GM18873 (cell line): ENCODE results near the gene VANGL1.

Experiments
- ATAC-seq: cut with Tn5 transposase; IDR thresholded peaks from one replicate; pipeline ENCODE4 v1.9.1; 2021; ENCODE audit warnings: mild to moderate bottlenecking, moderate library complexity, moderate number of reproducible peaks; ENCODE audit not compliant: unreplicated experiment, low FRiP score

VANGL1 gene

DNA sequence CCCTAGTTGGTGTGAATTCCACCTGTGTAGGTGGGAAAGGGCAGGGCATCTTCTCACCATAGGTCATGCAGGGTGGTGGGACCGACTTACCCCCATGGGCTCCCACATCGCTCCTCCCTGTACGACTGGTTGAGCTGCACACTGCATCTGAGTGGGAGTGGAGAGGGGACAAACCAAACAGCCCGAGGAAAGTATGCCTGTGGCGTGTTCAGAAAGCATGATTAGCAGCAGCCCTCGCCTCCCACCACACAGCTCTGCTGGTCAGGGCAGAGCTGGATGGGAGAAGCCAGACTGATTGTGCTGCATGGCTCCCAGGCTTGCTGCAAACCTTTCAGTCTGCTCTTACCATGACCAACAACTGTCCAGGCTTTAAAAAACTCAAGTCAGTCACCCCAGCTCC, 24.4 kb downstream of the VANGL1 start:
- ATAC-seq: no peak

DNA sequence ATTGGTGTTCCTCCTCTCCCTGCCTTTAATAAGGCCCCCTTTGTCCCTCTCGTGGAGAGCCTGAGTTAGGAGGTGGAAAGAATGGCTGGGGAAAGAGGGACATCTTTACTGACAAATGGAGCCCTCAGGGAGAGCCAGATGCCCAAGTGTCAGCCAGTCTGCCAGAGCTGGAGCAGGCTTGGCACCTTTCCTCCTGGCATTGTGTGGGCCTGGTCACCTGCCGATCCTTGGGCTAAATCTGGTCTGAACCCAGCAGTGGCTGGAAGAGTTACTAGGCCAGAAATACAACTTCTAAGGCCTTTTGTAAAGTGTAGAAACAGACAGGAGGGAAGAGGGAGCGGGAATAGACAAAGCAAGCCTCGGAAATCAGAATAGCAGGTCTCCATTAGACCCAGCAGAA, 24.9 kb downstream of the VANGL1 start:
- ATAC-seq: no peak

DNA sequence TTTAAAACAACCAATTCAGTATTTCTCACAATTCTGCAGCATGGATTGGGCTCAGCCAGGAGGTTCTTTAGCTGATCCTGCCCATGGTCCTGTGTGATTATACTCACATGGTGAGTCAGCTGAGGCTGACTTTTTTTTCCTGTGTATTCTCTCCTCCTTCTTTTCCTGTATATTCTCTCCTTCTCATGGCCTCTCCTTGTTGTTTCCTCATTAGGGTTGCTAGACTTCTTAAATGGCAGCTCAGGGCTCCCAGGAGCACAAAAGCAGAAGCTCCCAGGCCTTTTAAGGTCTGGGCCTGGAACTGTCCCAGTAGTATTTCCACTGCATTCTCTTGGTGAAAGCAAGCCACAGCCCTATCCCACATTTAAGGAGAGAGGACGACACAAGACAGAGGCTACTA, 26.8 kb downstream of the VANGL1 start:
- no peak for ATAC-seq

DNA sequence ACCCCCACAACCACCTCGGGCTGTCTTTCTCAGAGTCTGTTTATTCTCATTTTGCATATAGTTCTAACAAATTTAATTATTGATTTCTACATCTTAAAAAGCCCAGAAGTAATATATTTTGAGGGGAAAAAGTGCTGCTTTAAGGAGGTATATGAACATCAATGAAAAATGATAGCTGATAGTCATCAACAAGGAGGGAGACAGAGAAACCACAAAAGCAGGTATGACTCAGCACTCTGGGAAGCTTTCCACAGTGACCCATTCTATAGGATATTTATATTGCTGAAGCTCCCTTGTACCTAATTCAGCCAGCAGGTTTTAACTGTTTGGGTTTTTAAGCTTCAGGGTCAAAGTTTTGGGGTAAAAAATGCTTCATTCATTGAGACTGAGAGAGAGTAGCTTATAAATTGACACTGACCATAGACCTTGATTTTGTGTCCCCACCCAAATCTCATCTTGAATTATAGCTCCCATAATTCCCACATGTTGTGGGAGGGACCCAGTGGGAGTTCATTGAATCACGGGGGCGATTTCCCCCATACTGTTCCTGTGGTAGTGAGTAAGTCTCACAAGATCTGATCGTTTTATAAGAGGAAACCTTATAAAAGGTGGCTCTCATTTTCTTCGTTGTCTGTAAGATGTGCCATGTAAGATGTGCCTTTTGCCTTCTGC, 27.4 kb downstream of the VANGL1 start:
- ATAC-seq: no peak

DNA sequence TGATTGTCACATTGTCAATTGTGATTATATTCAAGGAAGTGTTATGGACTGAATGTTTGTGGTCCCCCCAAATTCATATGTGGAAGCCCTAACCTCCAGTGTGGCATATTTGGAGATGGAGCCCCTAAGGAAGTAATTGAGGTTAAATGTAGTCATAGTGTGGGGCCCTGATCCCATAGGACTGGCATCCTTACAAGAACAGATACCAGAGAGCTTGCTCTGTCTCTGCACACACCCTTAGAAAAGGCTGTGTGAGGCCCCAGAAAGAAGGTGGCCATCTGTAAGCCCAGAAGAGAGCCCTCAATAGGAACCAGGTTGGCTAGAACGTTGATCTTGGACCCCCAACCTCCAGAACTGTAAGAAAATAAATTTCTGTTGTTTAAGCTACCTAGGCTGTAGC, 28.1 kb downstream of the VANGL1 start:
- no peak for ATAC-seq

DNA sequence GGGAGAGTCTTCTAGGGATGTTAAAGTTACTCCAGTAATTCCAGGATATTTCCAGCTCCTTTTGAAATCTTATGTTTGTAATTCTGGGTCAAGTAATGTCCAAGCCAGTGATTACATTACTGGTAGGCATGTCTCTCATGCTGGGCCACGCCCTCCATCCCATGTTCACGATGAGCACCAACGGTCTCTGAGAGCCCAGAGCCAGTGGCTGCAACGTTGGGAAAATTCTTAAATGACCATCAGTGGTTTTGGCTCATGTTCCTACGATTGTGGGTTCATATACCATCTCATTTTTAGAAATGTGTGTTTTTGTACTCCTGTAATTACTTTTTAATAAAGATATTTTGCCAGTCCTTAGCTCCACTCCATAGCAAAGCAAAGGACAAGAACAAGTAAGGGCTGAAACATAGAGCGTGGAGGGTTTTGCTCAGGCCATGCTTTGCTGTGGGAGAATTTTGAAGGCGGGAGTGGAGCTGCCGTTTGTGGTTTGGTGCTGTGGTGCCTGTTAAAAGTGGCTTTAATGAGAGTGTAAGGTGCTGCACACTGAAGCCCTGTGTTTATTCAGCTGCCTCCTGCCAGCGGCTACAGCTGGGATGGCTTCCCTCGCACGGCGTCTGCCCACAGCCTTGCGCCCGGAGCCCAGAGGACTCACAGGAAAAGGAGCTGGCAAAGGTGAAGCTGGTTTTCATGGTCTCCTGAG, 28.9 kb downstream of the VANGL1 start:
- no peak for ATAC-seq

DNA sequence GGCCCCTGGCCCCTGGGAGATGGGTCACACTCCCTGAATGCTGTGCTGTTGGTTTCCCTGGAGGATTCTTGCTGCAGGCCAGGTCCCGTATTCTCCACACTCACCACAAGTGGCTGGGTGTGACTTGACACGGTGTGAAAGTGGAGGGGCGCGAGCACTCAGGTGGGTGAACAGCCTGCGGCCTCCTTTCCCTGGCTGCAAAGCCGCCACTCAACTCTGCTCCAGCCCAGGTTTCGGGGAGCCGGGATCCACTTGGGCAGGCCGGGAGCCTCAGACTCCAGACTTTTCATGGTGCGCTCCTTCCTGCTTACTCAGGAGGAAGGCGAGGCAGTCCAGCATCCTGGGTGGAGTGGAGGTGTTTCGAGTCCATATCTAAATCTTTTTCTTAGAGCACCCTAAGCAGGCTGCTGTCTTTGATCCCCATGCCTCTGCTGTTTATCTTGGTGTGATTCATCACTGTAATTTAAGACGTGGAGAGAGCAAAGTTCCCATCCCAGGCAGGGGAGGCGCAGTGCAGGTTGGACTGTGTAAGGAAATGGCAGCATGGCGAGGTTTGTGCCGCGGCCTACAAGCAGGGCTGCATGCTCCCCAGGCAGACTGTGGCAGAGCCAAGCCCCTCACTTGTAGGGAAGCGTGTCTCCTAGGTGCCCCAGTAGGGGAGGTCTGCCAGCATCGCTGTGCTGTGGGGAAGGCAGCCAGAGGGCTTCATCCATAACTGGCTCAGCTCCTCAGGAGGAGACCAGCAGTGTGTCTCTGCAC, 29.6 kb downstream of the VANGL1 start:
- no peak for ATAC-seq

DNA sequence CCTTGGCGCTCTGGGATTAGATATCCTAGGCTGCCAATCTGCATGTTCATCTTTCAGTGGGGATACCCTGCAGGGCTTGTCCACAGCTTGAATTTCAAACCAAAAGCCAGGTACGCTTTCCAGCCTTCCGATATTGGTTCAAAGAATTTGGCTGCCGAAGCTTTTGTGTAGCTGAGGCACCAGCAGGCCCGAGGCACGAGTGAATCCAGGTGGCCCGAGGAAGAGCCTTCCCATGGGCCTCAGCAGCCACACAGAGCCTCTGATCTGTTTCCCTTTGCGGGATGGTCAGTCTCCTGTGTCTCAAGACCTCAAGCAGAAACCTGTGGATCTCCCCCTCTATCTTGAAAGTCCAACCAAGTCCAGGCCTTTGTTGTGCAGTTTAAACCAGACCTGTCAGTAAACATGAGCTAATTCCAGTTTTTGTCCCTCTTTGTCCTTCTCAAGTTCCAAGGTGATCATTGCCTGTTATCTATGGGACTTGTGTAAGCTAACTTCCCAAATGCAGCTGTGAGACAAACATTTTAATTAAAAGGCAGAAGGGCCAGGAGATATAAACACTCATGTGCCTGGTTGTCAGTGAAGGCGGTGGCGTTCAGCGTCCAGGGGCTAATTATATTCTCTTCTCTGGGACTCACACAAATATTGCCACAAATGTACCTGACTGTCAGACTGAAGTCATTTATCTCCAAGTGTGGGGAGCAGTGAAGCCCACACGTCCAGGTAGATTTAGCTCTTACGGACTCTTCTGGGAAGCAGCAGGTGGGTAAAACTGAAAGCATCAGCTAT, 30.6 kb downstream of the VANGL1 start:
- no peak for ATAC-seq

DNA sequence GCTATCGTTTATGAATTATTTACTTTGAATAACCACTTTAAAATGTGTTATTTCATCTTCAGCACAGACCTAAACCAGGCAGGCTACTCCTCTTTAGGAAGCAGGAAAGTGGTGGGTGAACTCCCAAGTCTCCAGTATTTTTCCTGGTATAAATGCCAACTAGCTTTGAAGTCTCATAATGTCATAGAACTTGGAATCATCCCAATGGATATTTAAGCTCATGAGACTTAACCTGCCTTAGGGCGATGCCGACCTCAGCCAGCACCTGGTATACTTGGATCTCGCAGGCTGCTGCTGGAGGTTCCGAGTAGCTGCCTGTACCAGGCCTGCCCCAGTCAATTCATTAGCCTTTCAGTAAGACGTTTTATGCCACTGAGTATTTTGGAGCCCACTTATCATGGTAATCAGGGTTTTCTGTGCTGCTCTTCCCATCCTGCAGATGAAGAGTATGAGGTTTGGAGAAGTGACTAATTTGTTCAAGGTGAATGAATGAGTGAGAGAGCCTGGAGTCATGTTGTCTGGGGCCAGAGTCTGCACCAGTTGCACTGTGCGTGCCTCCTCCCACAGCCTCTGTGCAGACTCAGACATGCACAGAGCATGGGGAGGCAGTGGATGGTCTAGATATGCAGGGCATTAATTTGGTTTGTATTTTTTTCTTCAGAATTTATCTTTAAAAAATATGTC, 34.9 kb downstream of the VANGL1 start:
- no peak for ATAC-seq

DNA sequence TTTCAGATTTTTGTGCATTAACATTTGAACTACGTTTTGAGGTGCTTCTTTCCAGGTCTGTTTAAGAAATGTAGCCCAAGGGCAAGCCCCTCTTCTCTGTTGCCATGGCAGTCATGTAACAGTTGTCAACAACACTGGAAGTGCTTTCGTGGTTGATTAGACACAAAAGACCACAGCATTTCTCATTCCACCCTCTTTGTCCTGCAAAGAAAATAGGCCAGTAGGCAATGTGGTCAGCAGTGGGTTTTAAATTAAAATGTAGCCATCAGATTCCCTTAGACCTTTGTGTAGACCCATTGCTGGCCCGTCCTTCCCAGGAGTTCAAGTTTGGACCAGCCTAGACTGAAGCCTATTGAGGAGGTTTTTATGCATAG, 35.4 kb downstream of the VANGL1 start:
- no peak for ATAC-seq

DNA sequence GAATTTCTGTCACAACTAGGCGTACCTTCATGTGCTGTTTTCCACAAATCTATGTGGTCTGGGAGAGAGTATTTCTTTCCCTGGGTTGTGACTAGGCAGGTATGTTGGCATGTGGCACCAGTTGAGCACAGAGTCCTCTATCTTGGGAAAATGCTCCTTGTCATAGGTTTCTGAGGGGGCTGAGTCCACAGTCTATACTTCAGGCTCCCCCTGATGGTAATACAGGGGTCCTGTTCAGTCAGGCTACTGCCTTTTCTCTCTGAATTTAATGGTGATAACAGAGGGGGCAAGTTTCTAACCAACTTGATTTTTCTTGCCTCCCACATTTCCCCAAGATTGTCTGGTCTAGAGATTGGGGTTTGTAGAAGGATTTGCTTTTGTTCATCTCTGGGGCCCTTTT, 35.8 kb downstream of the VANGL1 start:
- no peak for ATAC-seq

DNA sequence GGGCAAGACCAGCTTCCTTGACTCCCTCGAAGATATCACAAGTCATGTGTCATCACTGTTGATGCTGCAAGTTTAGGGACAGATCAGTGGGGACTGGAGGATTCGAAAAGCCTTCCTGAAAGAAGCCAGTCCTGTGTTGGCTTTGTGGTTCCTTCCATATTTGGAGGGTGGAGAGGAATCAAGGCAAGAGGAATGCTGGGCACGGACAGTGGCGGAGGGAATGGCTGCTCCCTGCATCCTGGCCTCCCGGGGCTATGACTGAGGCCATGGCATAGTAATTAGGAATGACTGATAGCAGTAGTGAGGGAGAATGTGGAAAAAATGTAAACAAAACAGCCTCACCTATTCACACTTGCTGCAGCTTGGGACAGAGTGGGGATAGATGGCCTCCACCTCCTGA, 36.4 kb downstream of the VANGL1 start:
- no peak for ATAC-seq

DNA sequence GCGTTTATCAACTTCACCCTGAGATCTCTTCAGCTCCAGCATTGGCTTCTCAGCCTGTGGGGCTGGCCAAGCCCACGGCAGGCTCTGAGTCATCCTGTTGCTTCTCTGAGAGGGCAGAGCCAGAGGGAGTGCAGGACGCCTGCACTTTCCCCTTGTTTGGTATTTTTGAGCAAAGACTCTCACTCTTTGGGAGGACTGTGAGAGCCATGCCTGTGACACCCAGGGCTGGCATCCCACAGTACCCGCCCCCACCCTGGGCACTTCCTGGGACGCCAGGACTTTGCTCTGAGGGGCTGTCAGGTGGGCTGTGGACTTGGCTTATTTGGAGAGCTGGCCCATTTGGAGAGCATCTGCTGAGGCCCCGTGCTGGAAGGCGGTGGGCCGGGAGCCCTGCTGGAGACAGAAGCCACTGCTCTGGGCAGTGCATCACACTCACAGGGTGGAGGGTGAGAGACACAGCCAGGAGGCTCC, 37.4 kb downstream of the VANGL1 start:
- ATAC-seq: no peak

DNA sequence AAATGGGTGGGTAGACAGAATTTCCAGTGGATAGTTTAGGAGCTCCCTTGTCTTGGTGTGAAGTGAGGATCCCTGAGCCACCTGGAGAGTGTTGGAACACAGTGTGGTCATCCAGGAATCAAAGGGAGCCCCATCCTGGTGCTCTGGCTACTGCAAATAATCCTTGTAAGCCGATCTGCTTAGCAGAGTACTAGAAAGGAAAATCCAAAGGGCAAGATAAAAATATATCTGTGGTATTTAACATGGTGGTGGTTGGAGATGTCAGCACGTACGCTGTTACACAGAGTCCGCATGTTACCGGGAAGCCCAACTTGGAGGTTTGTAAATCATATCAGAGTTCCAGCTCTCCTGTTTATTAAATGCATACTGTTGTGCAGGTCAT, 39.0 kb downstream of the VANGL1 start:
- ATAC-seq: no peak

DNA sequence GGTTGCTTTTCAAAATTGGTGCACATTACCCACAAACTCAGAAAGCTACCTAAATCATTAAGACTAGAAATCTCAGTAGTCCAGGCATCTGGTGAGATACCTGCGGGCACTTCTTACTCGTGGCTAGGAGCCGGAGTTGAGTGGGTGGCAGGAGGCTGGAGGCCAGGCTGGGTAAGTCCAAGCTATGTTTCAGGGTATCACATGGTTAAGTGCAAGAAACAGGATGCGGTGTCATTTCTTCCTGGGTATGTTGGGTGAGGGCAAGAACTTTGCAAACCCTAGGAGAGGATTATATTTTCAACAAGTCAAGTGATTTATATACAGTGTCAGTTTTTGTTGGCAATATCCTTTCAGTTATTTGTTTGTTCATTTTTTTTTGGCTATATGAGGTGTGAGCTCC, 41.0 kb downstream of the VANGL1 start:
- no peak for ATAC-seq

DNA sequence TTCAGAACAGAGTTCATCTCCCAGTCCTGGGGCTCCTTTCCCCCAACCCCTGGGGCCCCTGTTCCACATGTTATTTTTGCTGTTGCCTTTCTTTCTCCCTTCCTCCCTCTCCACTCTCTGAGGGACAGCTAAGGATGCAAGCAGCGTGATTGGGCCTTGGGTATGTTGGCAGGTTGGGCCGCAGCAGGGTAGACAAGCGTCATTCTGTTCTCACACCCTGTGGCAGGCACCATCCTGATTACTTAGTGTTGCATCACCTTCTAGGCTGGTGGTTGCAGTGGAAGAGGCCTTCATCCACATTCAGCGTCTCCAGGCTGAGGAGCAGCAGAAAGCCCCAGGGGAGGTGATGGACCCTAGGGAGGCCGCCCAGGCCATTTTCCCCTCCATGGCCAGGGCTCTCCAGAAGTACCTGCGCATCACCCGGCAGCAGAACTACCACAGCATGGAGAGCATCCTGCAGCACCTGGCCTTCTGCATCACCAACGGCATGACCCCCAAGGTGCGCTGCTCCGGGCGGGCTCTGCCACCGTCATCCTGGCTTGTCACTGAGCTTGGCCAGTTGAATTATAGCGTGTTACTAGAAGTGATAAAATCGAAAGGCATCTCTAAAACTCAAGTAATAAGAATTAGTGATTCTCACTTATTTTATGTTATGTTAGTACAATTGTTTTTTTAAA, 43.4 kb downstream of the VANGL1 start:
- no peak for ATAC-seq

DNA sequence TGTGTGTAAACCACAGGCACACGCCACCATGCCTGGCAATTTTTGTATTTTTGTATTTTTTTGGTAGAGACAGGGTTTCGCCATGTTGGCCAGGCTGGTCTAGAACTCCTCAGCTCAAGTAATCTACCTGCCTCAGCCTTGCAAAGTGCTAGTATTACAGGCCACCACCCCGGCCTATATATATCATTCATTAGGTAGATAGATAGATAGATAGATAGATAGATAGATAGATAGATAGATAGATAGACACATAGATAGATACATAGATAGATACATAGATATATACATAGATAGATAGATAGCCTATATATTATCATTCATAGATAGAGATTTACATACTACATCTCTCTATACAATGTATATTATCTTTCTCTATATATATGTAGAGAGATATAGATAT, 46.0 kb downstream of the VANGL1 start:
- no peak for ATAC-seq

DNA sequence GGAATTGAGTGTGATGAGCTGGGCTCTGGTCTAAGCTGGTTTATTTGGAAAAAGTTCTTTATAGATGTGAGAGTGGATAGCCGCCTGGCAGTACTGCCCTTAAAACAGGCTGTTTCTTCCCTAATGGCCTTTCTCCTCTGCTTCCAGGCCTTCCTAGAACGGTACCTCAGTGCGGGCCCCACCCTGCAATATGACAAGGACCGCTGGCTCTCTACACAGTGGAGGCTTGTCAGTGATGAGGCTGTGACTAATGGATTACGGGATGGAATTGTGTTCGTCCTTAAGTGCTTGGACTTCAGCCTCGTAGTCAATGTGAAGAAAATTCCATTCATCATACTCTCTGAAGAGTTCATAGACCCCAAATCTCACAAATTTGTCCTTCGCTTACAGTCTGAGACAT, 49.2 kb downstream of the VANGL1 start:
- ATAC-seq: no peak

DNA sequence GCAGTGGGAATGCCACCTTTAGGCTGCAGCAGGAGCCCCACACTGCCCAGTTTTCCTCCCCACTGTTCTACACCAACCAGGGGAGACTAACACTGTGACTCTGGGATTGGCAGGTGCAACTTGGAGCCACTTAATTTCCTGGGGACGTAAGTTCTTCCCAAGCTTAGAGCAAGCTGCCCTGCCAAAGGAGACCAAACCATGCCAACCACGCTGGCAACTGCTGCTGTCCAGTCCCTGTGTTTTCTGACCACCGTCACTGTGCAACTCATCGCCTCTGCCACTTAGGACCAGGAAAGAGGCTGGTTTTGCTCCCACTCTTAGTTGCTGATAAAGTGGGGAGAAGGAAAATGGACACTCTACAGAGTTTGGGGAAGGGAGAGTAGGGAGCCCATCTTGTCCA, 50.5 kb downstream of the VANGL1 start:
- ATAC-seq: no peak

DNA sequence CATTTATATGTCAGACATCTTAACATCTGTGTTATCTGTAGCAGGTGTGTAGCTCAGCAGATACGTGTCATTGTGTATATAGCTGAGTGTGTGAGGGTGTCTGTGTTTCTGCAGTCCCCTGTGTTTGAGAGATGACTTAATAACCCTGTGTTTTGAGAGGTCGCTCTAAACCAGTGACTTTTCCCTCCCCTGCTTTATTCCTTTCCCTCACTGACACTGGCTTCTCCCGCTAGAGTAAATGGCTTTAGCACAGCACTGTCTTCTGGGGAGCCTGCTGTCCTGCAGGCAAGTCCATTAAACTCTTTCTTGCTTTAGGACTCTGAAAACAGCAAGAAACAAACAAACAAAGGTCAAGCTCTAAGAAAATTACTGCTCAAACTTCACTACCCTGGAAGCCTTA, 53.0 kb downstream of the VANGL1 start:
- no peak for ATAC-seq
